ENCODE measurements around the gene ZNF507. TPM values are rescaled to one million over a fixed set of nuclear protein-coding genes. Genes with fewer than 3 reads are reported as not detected.

Gene ZNF507
- total and polyA plus RNA-seq, 9 of the 15 experiments (the other 6 are each of a cell fraction or from before 2014, with no cell fraction given): 2.9 to 25.0 (median 10.4) TPM

DNA sequence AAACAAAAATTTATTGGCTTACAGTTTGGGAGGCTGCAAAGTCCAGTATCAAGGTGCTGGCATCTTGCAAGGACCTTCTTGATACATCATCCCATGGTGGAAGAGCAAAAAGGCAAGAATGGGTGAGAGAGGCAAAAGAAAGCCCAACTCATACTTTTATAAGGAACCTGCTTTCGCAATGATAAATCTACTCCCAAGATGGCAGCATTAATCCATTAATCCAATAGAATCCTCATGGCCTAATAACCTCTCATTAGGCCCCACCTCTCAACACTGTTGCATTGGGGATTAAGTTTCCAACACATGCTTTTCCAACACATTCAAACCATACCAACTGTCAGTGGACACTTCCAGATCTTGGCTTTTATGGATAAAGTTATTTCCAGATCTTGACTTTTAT is 48.7 kb upstream of the ZNF507 start:
- no peak for TF ChIP-seq SREBF2 (CRISPR knock-in tag; IDR thresholded peaks at IDR 0.05)
- no peak for TF ChIP-seq SMARCE1 (IDR thresholded peaks at IDR 0.05)
- TF ChIP-seq, protein P1, sequence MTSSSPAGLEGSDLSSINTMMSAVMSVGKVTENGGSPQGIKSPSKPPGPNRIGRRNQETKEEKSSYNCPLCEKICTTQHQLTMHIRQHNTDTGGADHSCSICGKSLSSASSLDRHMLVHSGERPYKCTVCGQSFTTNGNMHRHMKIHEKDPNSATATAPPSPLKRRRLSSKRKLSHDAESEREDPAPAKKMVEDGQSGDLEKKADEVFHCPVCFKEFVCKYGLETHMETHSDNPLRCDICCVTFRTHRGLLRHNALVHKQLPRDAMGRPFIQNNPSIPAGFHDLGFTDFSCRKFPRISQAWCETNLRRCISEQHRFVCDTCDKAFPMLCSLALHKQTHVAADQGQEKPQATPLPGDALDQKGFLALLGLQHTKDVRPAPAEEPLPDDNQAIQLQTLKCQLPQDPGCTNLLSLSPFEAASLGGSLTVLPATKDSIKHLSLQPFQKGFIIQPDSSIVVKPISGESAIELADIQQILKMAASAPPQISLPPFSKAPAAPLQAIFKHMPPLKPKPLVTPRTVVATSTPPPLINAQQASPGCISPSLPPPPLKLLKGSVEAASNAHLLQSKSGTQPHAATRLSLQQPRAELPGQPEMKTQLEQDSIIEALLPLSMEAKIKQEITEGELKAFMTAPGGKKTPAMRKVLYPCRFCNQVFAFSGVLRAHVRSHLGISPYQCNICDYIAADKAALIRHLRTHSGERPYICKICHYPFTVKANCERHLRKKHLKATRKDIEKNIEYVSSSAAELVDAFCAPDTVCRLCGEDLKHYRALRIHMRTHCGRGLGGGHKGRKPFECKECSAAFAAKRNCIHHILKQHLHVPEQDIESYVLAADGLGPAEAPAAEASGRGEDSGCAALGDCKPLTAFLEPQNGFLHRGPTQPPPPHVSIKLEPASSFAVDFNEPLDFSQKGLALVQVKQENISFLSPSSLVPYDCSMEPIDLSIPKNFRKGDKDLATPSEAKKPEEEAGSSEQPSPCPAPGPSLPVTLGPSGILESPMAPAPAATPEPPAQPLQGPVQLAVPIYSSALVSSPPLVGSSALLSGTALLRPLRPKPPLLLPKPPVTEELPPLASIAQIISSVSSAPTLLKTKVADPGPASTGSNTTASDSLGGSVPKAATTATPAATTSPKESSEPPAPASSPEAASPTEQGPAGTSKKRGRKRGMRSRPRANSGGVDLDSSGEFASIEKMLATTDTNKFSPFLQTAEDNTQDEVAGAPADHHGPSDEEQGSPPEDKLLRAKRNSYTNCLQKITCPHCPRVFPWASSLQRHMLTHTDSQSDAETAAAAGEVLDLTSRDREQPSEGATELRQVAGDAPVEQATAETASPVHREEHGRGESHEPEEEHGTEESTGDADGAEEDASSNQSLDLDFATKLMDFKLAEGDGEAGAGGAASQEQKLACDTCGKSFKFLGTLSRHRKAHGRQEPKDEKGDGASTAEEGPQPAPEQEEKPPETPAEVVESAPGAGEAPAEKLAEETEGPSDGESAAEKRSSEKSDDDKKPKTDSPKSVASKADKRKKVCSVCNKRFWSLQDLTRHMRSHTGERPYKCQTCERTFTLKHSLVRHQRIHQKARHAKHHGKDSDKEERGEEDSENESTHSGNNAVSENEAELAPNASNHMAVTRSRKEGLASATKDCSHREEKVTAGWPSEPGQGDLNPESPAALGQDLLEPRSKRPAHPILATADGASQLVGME (CRISPR knock-in tag; IDR thresholded peaks at IDR 0.05): no peak
- TF ChIP-seq CREM (IDR thresholded peaks at IDR 0.05; ENCODE audit: low read depth): no peak
- no peak for TF ChIP-seq CTCFL (IDR thresholded peaks at IDR 0.05; ENCODE audit: borderline replicate concordance, insufficient read depth, low read depth, low read length, poor library complexity, severe bottlenecking)
- TF ChIP-seq LEF1 (IDR thresholded peaks at IDR 0.05): no peak
- TF ChIP-seq BCL6 (CRISPR knock-in tag; IDR thresholded peaks at IDR 0.05): no peak
- no peak for TF ChIP-seq ILK (tag; IDR thresholded peaks at IDR 0.05; ENCODE audit: borderline replicate concordance, low read depth)
- no peak for TF ChIP-seq NONO (IDR thresholded peaks at IDR 0.05; ENCODE audit: low read depth in 2 of 2, low read length in 1 of 2)
- TF ChIP-seq SRSF1 (IDR thresholded peaks at IDR 0.05; ENCODE audit: low read depth, low read length): no peak
- ATAC-seq (no peak), DNase-seq (ENCODE audit: extremely low read depth in 1 of 4, low spot score in 3 of 4) (no peak), FAIRE-seq (no peak)
- no peak overlapping the region for H2AFZ ChIP-seq (ENCODE audit: low read depth, low read length)
- intact Hi-C loops (cut with micrococcal nuclease): no loop called here
- H3K36me3 ChIP-seq (ENCODE audit: control insufficient read depth, insufficient read depth, low read length): no peaks in the 10 kb centered on the region
- WGBS (ENCODE audit: insufficient coverage, low coverage, missing lambda C conversion rate): 6% methylated on average over 1 of the region's 1 CpG
- H3K27ac ChIP-seq (ENCODE audit: extremely low read depth, low read depth, low read length): no peak overlapping the region
- POLR2A ChIA-PET: no interaction called here
- H3K9ac ChIP-seq (ENCODE audit: insufficient read depth in 1 of 2, low read depth in 2 of 2, low read length in 2 of 2): no peak overlapping the region
- no peaks in the 10 kb centered on the region for H3K4me1 ChIP-seq (replicated peaks in 1 of 2; ENCODE audit: control insufficient read depth in 2 of 2, insufficient read depth in 2 of 2, low read length in 2 of 2)
- no peaks in the 10 kb centered on the region for H3K79me2 ChIP-seq (ENCODE audit: control insufficient read depth, insufficient read depth, low read length)
- H3K9me1 ChIP-seq (ENCODE audit: control insufficient read depth, insufficient read depth, low read length): no peaks in the 10 kb centered on the region
- BruUV-seq (replicated peaks): no TSS peak
- no peak overlapping the region for H3K4me2 ChIP-seq (ENCODE audit: insufficient read depth, low read length)
- H3K4me3 ChIP-seq: no peak overlapping the region
- no peaks in the 10 kb centered on the region for H3K9me3 ChIP-seq (replicated peaks; ENCODE audit: control insufficient read depth, insufficient read depth, low read depth, low read length)
- in situ Hi-C loops (cut with MboI): no loop called here
- CTCF ChIA-PET (ENCODE audit: low intra/inter-chr PET ratio): no interaction called here
- peaks cover 3 to 16% of the 10 kb centered on the region in 2 experiments; a peak in 3 of 5 replicates for H3K27me3 ChIP-seq (ENCODE audit: control insufficient read depth in 2 of 2, insufficient read depth in 2 of 2, low read length in 2 of 2)
- no peaks in the 10 kb centered on the region for H4K20me1 ChIP-seq (replicated peaks; ENCODE audit: control insufficient read depth, insufficient read depth, low read length)
